ENCODE measurements around the gene ADIG.

DNA sequence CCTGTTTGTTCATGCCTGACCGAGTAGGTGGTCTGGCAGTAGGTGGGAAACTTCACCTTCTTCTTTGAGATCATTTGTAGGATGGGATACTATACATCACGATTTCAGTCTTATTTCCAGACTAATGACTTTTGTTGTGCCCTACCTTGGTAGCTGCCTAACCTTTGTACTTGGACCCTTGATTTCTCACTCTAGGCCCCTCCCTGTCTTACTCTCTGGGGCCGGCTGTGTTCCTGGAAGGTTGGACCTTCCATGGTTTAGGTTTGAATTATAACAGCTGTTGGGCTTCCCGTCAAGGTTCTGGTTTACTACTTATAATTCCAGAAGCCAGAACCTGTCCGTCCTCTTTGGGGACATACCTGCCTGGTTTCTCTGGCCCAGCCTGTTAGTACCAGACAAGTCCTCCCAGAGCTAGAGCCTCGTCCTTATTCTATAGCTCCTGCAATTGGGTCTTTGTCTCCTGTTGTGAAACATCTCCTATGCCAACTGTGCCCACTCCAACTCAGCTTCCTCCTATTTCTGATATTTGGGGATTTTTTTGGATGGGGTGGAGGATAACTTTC, 14.9 kb upstream of the ADIG start:
- TF ChIP-seq CTCF (IDR thresholded peaks at IDR 0.05) (no peak), POLR2A (IDR thresholded peaks at IDR 0.05) (no peak), POLR2AphosphoS5 (IDR thresholded peaks at IDR 0.05) (no peak)

Measured in suprapubic skin (tissue), 4 donors.